NB4 (cell line): ENCODE measurements around the gene ATAD3A.

Experiments used
- POLR2A ChIP-seq: IDR thresholded peaks from 2 replicates; pipeline ENCODE4 v1.6.1; 2011; ENCODE audit warnings: mild to moderate bottlenecking; ENCODE audit not compliant: insufficient read length; ENCODE audit errors: extremely low read depth
- TF ChIP-seq, protein P1 (sequence below): IDR thresholded peaks from one replicate; pipeline ENCODE4 v1.5.1; 2012; ENCODE audit warnings: low read depth, low read length
- TF ChIP-seq, protein P2 (sequence below): IDR thresholded peaks from 2 replicates; pipeline ENCODE4 v1.6.1; 2011; ENCODE audit warnings: low read depth, low read length

DNA sequence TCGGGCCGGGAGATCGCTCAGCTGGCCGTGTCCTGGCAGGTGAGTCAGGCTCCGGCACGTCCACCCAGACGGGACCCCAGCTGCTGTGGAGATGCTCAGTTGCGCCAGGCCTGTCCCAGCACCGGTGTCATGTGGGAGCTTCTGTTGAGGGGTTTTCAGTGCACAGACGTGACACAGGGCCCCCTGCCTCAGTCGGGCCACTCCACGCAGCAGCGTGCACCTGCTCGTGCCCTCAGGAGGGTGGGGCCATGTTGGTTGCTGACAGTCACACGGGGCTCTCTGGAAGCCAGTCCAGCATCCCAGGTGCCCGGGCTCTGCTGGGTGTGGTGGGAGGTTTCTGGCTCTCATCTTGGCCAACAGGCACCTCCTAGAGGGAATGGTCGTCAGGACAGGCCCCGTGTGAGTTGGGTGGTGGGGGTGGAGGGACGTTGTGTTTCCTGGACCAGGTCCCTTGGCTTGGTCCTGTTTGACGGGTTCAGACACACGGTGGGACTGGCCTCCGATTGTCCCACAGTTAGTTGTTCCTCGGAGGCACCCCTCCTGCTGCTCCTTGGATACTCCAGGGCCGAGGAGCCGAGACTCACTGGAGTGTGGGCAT lies 21.2 kb upstream of the ATAD3A start:
- TF ChIP-seq, protein P1, sequence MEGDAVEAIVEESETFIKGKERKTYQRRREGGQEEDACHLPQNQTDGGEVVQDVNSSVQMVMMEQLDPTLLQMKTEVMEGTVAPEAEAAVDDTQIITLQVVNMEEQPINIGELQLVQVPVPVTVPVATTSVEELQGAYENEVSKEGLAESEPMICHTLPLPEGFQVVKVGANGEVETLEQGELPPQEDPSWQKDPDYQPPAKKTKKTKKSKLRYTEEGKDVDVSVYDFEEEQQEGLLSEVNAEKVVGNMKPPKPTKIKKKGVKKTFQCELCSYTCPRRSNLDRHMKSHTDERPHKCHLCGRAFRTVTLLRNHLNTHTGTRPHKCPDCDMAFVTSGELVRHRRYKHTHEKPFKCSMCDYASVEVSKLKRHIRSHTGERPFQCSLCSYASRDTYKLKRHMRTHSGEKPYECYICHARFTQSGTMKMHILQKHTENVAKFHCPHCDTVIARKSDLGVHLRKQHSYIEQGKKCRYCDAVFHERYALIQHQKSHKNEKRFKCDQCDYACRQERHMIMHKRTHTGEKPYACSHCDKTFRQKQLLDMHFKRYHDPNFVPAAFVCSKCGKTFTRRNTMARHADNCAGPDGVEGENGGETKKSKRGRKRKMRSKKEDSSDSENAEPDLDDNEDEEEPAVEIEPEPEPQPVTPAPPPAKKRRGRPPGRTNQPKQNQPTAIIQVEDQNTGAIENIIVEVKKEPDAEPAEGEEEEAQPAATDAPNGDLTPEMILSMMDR: no peak
- TF ChIP-seq POLR2A: no peak
- TF ChIP-seq, protein P2, sequence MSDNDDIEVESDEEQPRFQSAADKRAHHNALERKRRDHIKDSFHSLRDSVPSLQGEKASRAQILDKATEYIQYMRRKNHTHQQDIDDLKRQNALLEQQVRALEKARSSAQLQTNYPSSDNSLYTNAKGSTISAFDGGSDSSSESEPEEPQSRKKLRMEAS: no peak
